HEK293T (cell line): ENCODE data around the gene FGFR1OP2.

ENCODE experiments used
- ARNT ChIP-seq: fragments of 450-650 bp; IDR thresholded peaks from 2 replicates; pipeline ENCODE4 v1.6.1; 2017; ENCODE audit warnings: mild to moderate bottlenecking
- BHLHE40 ChIP-seq: fragments of 450-650 bp; IDR thresholded peaks from 2 replicates; pipeline ENCODE4 v1.6.1; 2016; ENCODE audit warnings: mild to moderate bottlenecking, moderate library complexity, borderline replicate concordance
- CTBP1 ChIP-seq: fragments of 450-650 bp; IDR thresholded peaks from 2 replicates; pipeline ENCODE4 v1.6.1; 2016; ENCODE audit warnings: borderline replicate concordance
- ELF4 ChIP-seq: fragments of 450-650 bp; IDR thresholded peaks from 2 replicates; pipeline ENCODE4 v1.6.1; 2017; ENCODE audit warnings: antibody characterized with exemption
- FOXA1 ChIP-seq: fragments of 450-650 bp; IDR thresholded peaks from 2 replicates; pipeline ENCODE4 v1.6.1; 2016; ENCODE audit warnings: mild to moderate bottlenecking
- FOXK2 ChIP-seq: fragments of 450-650 bp; IDR thresholded peaks from 2 replicates; pipeline ENCODE4 v1.6.1; 2016; ENCODE audit warnings: mild to moderate bottlenecking
- FOXM1 ChIP-seq: fragments of 450-650 bp; IDR thresholded peaks from 2 replicates; pipeline ENCODE4 v1.6.1; 2017; ENCODE audit warnings: mild to moderate bottlenecking, borderline replicate concordance
- HDGF ChIP-seq: fragments of 450-650 bp; IDR thresholded peaks from 2 replicates; pipeline ENCODE4 v1.6.1; 2017; ENCODE audit warnings: antibody characterized with exemption, borderline replicate concordance
- L3MBTL2 ChIP-seq: fragments of 450-650 bp; conservative IDR thresholded peaks from 2 replicates; pipeline ENCODE4 v1.6.1; 2016; ENCODE audit warnings: mild to moderate bottlenecking
- SP1 ChIP-seq: fragments of 450-650 bp; IDR thresholded peaks from 2 replicates; pipeline ENCODE4 v1.6.1; 2017
- SUZ12 ChIP-seq: fragments of 450-650 bp; IDR thresholded peaks from 2 replicates; pipeline ENCODE4 v1.6.1; 2016; ENCODE audit warnings: mild to moderate bottlenecking
- TARDBP ChIP-seq: fragments of 450-650 bp; IDR thresholded peaks from 2 replicates; pipeline ENCODE4 v1.6.1; 2016
- ZNF384 ChIP-seq: fragments of 450-650 bp; IDR thresholded peaks from 2 replicates; pipeline ENCODE4 v1.6.1; 2016

DNA sequence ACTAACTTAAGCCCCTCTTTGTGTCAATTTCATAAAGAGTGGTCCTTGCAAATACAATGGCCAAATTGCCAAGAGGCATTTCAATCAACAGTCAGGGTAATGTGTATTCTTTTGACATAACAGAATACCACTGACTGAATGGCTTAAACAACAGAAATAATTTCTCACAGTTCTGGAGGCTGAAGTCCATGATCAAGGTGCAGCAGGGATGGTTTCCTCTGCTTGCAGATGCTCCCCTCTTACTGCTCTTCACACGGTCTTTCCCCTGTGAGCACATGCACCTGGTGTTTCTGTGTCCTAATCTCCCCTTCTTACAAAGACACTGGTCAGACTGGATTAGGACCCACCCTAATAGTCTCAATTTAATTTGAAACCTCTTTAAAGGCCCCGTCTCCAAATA, 31.9 kb downstream of the FGFR1OP2 start:
- TF ChIP-seq TARDBP (no peak), FOXA1 (no peak), HDGF (no peak), FOXM1 (no peak), L3MBTL2 (no peak), SP1 (no peak), ZNF384 (no peak), CTBP1 (no peak), SUZ12 (no peak), BHLHE40 (no peak), FOXK2 (no peak), ARNT (no peak), ELF4 (no peak)
